ENCODE measurements around the gene SLF2.

- TF ChIP-seq CTCF (conservative IDR thresholded peaks at IDR 0.05; ENCODE audit: low read length) (no peak), EZH2phosphoT487 (IDR thresholded peaks at IDR 0.05; ENCODE audit: borderline replicate concordance, low read depth, low read length) (no peak)
Measured at GRCh38 chr10:100942229-100942628, 29.5 kb downstream of the SLF2 start.
